GM12875 (cell line): ENCODE data around the gene PARP4.
"Not testable (repeated sequence)": the region's sequence is repeated elsewhere in the genome, so short reads cannot be mapped to it uniquely, and the experiment has no call there.

Source experiments
- H3K4me3 ChIP-seq: one replicate; pipeline ENCODE4 v1.5.1; 2011; ENCODE audit warnings: low read depth, low read length, control low read depth
- TF ChIP-seq, protein P1 (sequence below): IDR thresholded peaks from 2 replicates; pipeline ENCODE4 v1.5.1; 2011; ENCODE audit warnings: low read depth, mild to moderate bottlenecking, control low read depth, inconsistent platforms, low read length, moderate library complexity, borderline replicate concordance; ENCODE audit not compliant: insufficient read depth

Gene PARP4

GRCh38 chr13:24489721-24490120 lies 22.9 kb downstream of the PARP4 start:
- no peak overlapping the region for H3K4me3 ChIP-seq
- TF ChIP-seq, protein P1, sequence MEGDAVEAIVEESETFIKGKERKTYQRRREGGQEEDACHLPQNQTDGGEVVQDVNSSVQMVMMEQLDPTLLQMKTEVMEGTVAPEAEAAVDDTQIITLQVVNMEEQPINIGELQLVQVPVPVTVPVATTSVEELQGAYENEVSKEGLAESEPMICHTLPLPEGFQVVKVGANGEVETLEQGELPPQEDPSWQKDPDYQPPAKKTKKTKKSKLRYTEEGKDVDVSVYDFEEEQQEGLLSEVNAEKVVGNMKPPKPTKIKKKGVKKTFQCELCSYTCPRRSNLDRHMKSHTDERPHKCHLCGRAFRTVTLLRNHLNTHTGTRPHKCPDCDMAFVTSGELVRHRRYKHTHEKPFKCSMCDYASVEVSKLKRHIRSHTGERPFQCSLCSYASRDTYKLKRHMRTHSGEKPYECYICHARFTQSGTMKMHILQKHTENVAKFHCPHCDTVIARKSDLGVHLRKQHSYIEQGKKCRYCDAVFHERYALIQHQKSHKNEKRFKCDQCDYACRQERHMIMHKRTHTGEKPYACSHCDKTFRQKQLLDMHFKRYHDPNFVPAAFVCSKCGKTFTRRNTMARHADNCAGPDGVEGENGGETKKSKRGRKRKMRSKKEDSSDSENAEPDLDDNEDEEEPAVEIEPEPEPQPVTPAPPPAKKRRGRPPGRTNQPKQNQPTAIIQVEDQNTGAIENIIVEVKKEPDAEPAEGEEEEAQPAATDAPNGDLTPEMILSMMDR = no peak

DNA sequence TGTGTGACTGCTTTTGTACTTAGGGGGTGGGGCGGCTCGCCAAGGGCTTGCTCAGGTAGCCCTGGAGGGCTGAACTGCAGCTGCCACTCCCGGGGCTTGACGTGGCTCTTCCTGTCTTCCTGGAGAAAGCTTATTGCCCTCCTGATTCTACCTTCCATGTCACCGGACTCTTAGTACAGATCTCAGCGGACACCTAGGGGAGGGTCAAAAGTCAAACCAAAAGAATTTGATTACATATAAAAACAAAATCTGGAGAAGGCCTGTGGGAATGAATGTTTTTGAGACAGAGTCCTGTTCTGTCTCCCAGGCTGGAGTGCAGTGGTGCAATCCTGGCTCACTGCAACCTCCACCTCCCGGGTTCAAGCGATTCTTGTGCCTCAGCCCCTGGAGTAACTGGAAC lies 24.5 kb downstream of the PARP4 start:
- H3K4me3 ChIP-seq = not testable (repeated sequence)

GRCh38 chr13:24486017-24486657 lies 26.4 kb downstream of the PARP4 start:
- not testable (repeated sequence) for H3K4me3 ChIP-seq

GRCh38 chr13:24473686-24474085 lies 38.9 kb downstream of the PARP4 start:
- no peak overlapping the region for H3K4me3 ChIP-seq
- TF ChIP-seq, protein P1 = no peak

DNA sequence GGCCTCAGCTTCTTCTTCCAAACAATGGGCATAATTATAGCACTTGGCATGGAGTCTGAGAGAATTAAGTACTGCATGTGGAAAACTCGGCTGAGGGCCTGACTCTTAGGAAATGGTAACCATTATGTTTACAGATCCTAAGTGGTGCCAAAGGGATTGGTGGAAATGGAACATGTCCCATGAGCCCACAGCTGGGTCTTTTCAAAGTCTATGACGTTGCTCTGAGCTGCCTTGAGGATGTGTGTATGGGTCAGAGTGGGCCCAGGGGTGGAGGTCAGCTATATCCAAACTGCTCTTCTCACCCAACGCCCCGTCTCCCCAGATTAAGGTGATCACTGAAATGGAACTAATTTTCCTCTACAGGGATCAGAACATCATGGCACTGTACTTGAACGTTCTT lies 40.4 kb downstream of the PARP4 start:
- not testable (repeated sequence) for H3K4me3 ChIP-seq

- no peak overlapping the region for H3K4me3 ChIP-seq
- TF ChIP-seq, protein P1 = no peak
Observed at GRCh38 chr13:24463078-24463477, 49.5 kb downstream of the PARP4 start.

DNA sequence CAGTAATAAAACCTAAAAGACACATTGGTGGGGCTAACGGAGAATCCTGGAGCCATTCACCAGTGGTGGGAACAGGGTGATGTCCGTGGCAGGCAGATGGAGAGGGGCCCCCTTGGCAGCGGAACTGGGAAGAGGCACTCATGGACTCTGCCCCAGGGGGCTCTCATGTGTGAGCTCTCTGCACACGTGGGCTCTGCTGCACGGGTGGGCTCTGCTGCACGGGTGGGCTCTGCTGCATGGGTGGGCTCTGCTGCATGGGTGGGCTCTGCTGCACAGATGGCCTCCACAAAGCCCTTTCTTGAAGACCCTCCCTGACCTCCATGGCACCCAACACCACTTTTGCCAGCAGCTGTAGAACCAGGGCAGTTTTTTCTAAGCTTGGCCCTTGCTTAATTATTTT lies 52.3 kb downstream of the PARP4 start:
- TF ChIP-seq, protein P1 = no peak
- no peak overlapping the region for H3K4me3 ChIP-seq

GRCh38 chr13:24459726-24460125 lies 52.9 kb downstream of the PARP4 start:
- H3K4me3 ChIP-seq = no peak overlapping the region
- TF ChIP-seq, protein P1 = no peak

DNA sequence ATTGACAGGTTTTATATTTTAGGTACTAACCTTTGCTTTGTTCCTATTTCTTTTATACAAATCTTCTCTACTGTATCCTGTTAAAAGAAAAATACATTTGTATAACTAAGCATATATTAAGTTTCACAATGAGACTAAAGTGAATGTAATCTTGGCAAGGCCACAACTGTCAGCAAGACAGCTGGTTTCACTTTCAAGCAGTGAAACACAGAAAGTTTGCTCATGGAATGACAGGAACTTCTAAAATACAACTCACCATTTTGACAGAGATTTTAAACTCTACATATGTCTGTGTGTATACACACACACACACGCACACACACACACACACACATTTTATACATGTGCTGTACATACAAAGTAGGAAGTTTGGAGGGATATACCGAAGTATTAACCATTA lies 53.3 kb downstream of the PARP4 start:
- TF ChIP-seq, protein P1 = no peak
- H3K4me3 ChIP-seq = no peak overlapping the region
